Left ventricle myocardium superior (tissue), 1 donor: ENCODE results near the gene USF3. TPM values are rescaled to one million over a fixed set of nuclear protein-coding genes. Genes with fewer than 3 reads are reported as not detected.
A peak's percentile ranks its signal among the peaks of the same experiment; 100 is the strongest.

Experiments
- ATAC-seq: fragments of 200-7000 bp; cut with Tn5 transposase; one replicate; pipeline ENCODE4 v1.9.1; 2020; ENCODE audit warnings: mild to moderate bottlenecking, moderate library complexity
- DNase-seq: peaks from one replicate; pipeline ENCODE4 v3.0.0-alpha.2; 2020
- intact Hi-C: fragments of 100-400 bp; cut with micrococcal nuclease; formaldehyde crosslinking; loops from one replicate; pipeline ENCODE4 v1.11.0; 2022
- long read RNA-seq: library from polyadenylated mRNA; unstranded; transcript quantifications from one replicate; pipeline ENCODE4 v2.0.0, GENCODE V29; 2021
- total RNA-seq: library from RNA; stranded (reverse); fragmentation: NEBNext Ultra II Directional; extraction: Animal tissue kit (Norgen Biotek cat#: 25700); gene quantifications from one replicate; pipeline ENCODE4 v1.2.1, GENCODE V29; 2021
- donor health status: DM: no; HTN: yes; CAD: no; lungs with severe emphysema.

The USF3 gene, protein sequence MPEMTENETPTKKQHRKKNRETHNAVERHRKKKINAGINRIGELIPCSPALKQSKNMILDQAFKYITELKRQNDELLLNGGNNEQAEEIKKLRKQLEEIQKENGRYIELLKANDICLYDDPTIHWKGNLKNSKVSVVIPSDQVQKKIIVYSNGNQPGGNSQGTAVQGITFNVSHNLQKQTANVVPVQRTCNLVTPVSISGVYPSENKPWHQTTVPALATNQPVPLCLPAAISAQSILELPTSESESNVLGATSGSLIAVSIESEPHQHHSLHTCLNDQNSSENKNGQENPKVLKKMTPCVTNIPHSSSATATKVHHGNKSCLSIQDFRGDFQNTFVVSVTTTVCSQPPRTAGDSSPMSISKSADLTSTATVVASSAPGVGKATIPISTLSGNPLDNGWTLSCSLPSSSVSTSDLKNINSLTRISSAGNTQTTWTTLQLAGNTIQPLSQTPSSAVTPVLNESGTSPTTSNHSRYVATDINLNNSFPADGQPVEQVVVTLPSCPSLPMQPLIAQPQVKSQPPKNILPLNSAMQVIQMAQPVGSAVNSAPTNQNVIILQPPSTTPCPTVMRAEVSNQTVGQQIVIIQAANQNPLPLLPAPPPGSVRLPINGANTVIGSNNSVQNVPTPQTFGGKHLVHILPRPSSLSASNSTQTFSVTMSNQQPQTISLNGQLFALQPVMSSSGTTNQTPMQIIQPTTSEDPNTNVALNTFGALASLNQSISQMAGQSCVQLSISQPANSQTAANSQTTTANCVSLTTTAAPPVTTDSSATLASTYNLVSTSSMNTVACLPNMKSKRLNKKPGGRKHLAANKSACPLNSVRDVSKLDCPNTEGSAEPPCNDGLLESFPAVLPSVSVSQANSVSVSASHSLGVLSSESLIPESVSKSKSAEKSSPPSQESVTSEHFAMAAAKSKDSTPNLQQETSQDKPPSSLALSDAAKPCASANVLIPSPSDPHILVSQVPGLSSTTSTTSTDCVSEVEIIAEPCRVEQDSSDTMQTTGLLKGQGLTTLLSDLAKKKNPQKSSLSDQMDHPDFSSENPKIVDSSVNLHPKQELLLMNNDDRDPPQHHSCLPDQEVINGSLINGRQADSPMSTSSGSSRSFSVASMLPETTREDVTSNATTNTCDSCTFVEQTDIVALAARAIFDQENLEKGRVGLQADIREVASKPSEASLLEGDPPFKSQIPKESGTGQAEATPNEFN (N-terminal part only)
- 15.6 TPM for total RNA-seq
- long read RNA-seq, full-length matches to known transcripts = 2 of 7 reads
- long read RNA-seq, partial matches to known transcripts = 3 of 7 reads
- long read RNA-seq, other reads (novel, unspliced or antisense) = 2 of 7 reads

DNA sequence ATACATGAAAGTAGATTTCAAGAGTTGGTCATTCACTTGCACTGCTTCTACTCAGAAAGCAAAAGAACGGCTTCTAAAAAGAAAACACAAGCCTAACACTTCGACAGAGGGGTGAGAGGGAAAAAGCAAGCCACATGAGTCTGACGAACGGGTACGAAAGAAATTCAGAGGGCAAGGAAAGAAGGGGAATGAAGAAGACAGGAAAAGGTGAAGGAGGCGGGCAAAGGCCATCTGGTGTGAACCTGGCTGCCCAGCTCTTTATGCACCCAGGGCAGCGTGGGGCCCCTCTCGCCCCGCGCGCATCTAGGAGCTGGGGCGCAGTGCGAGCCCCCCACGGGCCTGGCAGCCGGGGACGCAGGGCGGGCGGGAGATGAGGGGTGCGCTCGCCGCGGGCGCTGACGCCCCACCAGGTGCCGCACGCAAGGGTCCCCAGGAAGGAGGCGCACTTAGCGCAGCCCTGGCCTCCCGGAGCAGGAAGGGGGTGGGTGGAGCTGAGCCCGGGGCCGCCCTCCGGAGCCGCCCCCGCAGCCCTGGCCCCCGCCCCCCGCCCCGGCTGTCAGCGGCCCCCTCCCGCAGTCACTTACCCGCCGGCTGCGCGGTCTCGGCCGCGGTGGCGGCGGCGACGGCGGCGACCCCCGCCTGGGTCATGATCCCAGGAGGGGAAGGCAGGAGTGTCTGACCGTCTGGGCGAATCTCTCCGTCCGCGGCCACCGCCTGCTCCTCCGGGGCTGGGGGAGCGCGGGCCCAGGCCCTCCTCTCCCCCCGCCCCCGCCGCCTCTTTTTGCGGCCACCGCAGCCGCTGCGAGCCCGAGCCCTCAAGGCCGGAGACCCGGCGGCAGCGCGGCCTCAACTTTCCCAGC, at the start of gene USF3:
Gene USF3 (minus strand): TSS at position 857 of the 860 bp plus-strand sequence. CDS start 21,764 bp downstream, outside the sequence.
- intact Hi-C loops = no loop called here
- ATAC-seq (peak; percentile 87), DNase-seq (peak; percentile 88)

DNA sequence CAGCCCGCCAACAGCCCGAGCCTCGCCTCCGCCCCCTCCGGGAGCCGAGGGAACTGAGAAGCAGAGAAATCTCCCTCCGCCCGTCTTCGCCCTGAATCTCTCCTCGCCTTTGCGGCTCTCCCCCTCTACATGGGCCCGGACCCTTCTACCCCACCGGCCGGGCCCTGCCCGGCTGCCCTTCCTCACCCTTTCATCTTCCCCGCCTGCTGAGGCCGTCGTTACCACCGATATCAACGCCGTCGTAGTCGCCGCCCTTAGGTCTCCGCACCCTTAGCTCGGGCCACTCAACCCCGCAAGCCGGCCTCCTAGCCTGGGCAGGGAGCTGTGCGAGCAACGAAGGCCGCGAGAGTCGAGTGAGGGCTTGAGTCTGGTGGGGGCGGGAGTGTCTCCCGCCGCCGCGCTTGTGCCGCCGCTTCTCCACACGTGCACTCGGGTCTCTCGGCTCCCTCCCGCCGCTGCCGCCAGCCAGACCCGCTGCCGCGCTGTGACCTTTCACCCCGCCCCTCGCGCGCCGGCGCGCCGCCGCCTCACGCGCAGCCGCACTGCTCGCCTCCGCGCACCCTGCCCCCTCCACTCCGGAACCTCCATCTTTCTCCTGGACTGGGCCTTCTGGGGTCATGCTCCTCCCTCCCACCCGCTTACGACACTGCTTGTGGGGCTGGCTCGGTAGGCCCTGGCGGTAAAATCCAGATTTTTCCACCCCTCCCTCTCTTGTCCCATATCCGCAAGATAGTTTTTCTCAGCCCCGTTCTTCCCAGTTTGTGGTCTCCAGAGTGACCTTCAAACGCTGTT, 49.5 kb upstream of the USF3 start, which contains the start of gene NAA50:
Gene NAA50 (minus strand): TSS at position 494 of the 792 bp plus-strand sequence. CDS start 300 bp downstream, at position 194.
- intact Hi-C loops = no loop called here
- ATAC-seq = peak; percentile 95
- DNase-seq = peak; percentile 96

DNA sequence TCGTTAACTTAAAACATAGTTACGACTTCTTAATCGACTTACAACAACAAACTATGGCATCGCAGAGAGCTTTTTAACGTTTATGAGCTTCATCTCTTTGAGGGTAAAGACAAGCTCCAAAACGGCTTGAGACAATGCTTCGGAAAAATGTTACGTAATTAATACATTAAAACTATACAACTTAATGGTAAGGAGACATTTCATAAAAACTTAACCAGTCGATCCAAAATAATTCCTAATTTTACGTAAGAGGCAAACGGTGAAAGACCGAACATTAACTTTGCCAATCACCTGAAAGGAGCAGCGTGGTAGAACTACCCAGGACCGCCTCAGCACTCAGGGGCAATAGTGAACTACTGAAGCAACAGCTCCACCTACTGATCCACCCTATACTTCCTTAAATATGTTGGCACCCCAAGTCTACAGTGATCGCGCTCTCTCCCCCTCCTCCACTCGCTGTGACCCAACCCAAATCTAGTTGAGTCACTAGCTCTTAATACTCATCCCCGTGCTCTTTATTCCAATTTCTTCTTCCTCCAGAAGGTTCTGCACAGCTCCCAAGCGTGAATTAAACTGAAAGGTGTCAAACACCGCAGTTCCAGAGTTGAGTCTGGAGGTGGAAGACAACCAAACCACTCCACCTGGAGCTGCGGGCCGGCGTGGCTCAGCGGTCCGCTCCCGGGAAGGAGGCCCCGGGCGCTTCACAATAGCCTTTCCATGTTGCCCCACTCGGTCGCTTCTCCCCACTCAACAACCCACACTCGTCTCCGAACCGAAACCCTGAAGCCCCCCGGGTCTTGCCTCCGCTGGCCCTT, 48.7 kb upstream of the USF3 start:
- intact Hi-C loops = no loop called here
- ATAC-seq (peak; percentile 72), DNase-seq (peak; percentile 45)

DNA sequence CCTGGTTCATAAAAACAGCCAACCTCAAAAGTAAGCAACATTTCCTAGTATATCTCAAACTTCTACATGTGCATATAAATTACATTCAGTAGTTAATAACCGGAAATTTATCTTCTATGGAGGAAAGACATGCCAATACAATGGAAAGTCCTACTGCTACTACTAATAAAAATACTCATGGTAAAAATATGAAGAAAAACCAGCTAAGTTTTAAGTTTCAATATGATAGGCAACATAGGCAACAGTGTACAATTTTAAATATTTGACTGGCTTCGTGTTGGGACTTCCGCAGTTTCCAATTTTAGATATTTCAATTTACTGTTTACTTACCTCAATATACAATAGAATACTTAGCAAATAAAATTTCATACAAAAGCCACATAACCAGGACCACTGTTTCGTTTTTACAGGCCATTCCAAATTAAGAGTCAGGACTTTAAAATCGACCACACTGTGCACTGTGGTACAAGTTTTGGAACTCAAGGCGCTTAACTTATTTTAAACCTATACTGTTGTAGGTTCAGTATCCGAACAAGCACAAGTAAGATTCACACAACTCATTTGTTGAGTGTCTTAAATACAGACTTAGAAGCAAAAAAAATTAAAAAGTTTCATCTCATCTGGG, 46.7 kb upstream of the USF3 start:
- ATAC-seq = no peak
- intact Hi-C loops = no loop called here
- no peak for DNase-seq

DNA sequence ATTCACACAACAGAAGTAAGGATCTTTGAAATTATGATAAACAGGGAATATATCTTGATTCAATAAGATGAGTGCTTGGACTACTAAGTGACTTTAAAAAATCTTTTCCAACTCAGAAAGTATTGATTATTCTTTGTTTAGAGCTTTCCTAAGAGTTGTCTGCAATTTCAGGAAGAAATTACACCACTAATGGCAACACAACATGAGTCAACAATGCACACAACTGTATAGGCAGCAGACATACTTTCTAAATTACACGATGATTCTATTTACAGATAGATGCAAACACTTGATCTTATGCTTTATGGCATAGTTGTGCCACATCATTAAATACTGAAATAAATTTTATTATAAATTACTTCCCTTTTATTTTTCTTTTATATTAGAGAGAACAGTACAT, 45.2 kb upstream of the USF3 start:
- ATAC-seq (no peak), DNase-seq (no peak)
- intact Hi-C loops = no loop called here

DNA sequence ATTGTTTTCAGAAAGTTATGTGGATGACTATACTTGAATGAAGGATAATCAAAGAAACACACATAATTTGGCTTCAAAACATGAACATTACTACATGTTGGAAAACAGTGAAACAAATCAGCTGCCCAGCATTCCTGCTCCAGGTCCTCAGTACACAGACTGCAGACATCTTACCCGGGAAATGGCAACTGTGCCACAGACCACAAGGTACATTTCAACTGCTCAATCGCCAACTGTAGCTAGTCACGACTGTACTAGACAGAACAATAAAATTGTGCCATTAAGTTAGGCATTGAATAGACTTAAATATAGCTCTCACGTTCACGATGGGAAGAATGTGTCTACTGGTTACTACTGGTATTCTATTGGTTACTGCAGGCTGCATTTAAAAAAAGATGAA, 44.6 kb upstream of the USF3 start:
- no peak for ATAC-seq
- DNase-seq = no peak
- intact Hi-C loops = no loop called here

DNA sequence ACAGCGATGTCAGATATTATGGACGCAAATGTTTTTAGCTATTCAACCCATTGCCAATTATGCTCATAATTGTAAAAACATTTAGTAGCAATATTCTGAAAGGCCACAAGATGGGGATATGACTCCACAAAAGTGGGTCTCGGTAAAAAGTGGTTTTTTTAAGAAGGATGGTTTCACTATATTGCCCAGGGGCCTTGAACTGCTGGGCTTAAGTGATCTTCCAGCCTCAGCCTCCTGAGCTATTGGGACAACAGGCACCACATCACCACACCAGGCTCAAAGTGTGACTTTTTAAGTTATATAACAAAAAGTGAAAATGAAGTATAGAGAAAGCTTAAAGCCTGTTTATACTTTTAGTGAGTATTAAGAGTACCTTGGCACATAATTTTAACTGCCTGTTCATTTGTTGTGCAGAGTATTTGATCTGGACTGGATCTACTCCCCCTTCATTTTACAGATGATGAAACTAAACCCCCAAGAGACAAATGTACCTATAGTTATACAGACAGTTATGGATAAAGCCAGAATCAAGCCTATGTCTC, 40.2 kb upstream of the USF3 start:
- no peak for DNase-seq
- ATAC-seq = peak; percentile 66
- intact Hi-C loops = no loop called here

DNA sequence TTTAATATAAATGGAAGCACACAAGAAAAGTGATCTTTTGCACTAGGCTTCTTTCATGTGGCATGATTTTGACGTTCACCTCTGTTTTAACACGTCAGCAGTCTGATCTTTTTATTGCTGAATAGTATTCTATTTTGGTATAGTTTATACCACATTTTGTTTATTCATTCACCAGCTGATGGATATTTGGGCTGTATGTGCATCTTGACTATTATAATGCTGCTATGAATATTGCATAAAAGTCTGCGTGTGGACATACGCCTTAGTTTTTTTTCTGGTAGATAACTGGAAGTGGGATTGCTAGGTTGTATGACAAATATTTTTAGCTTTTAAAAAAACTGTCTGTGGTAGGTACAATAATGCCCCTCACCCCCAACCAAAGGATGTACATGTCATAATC, 35.3 kb upstream of the USF3 start:
- intact Hi-C loops = no loop called here
- ATAC-seq (no peak), DNase-seq (no peak)

DNA sequence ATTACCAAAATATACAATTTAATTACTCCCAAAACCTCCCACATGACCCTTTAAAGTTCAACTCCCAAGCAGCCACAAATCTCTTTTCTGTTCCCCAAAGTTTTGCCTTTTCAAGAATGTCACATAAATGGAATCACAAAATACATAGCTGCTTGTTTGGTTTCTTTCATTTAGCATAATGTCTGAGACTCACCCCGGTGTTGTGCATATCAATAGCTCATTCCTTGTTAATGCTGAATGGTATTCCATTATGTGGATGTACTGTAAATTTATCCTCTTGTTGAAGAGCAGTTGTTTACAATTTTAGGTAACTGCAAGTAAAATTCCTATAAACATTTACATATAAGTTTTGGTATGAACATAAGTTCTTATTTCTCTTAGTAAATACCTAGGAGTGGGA, 34.1 kb upstream of the USF3 start:
- intact Hi-C loops = no loop called here
- ATAC-seq = no peak
- DNase-seq = no peak

DNA sequence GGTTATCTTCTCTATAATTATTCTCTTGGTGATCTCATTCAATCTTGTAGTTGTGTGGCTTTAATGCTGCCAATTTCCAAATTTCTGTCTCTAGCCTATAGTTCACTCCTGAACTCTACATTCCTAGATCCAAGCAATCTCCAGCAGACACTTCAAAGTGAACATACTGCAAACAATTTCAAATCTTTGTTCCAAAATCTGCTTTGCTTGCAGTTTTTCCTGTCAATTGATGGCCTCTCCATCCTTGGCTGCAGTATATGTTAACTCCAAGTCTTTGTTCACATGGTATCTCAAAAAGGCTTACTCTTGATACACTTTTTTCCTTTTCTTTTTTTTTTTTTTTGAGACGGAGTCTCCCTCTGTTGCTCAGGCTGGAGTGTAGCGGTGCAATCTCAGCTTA, 32.2 kb upstream of the USF3 start:
- DNase-seq (no peak), ATAC-seq (no peak)
- intact Hi-C loops = no loop called here

DNA sequence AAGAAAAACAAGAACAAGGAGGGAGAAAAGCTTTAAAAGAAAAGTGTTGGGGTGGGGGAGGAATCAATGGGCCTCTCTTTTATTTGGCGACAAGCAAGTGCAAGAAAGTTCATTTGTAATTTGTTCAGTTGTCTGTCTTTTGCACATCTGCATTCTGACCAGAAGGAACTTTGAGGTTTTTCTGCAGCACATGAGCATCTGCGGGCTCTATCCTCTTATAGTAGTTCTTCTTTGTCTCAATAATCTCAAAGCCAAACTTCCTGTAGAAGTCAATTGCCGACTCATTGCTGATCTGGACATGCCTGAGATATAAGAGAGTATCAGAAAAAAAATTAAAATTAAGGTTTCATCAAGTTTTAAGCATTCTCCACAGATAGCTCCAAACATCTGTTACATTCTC, 25.2 kb upstream of the USF3 start:
- intact Hi-C loops = no loop called here
- no peak for DNase-seq
- ATAC-seq = no peak

DNA sequence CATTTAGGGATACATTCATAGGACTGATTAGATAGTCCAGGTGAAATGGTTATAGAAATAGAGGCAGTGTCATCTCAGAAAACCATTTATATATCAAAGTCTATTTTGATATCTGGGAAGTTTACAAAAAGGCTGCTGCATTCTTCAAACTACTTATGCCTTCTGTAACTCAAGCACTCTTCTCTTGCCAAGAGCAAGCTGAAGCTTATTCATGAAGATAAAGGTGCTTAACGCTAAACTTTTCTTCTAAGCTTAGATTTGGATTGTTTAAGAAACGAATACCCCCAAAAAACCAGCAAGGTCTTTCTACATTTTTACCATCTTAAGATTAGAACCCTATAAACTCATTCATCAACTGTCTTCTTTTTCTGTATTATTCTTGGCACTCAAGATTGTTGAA, 23.3 kb upstream of the USF3 start:
- ATAC-seq (no peak), DNase-seq (no peak)
- intact Hi-C loops = no loop called here

DNA sequence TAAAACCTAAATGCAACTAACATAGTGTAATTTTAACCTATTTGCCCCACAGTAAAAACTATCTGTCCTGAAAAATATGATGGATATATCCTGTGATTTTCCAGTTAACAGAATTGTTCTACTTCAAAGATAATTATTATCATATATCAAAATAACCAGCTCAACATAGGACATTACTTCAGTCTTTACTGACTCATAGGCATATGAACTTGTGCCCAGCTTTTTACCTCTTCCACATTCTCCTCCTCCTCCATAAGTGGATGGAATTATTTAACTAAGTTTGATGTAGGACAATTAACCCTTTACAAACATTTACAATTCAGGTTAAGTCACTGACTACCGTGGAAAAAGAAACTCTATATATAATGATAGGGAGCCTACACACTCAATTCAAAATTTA, 22.9 kb upstream of the USF3 start:
- intact Hi-C loops = no loop called here
- ATAC-seq (no peak), DNase-seq (no peak)

DNA sequence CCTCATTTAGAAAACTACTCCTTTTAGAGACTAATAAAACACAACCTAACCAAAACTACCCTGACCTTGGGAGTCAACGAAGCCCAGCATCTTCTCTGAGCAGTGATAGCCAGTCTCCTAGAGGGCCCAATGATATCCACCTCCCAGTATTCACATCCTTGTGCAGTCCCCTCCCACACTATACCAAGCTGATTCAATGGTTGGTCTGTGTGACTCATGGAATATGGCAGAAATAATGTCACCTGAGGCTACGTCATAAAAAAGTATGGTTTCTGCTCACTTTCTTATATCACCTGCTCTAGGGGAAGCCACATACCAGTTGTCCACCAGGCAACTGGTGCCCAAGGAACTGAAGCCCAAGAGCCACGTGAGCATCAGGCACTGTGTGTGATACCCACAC, 21.4 kb upstream of the USF3 start:
- DNase-seq (no peak), ATAC-seq (no peak)
- intact Hi-C loops = no loop called here

DNA sequence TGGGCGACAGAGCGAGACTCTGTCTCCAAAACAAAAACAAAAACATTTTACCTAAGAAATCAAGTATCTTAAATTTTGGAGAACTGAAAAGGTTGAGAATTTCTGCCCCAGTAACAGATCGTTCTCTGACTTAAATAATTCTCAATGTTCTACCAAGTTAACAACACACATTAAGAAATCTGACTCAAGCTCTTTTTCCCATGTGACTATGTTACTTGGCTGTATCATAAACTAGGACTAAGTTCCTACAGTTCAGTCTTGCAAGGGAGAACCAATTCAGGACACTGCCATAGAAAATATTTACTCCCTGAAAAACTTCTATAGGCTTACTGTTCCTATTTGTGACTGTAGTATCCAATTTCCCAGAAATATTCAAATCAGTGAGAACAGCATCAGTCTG, 20.9 kb upstream of the USF3 start:
- intact Hi-C loops = no loop called here
- DNase-seq = no peak
- no peak for ATAC-seq

DNA sequence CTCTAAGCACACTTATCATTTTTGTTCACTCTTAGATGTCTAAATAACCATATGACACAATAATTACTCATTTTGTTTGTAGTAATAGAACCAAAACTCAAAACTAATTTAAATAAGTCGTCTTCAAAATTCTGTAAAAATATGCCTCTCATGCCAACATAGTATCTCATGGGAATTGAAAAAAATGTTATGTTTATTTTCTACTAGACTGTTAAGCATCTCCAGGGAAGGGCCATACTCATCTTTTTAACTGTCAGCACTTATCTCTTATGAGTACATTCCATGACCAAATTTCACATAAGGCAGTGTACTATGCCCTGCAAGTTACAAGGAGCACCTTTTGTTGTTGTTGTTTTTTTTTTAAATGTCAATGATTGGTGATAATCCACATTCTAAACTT, 18.3 kb upstream of the USF3 start:
- ATAC-seq (no peak), DNase-seq (no peak)
- intact Hi-C loops = no loop called here
